GM12865 (cell line): ENCODE data around the gene HTR4.

Experiments
- DNase-seq: peaks from one replicate; pipeline ENCODE4 v3.0.0; 2010; ENCODE audit warnings: low read depth
- H3K4me3 ChIP-seq: 2 replicates; pipeline ENCODE4 v1.5.1; 2011; ENCODE audit warnings: mild to moderate bottlenecking, low read depth, low read length, control low read depth
- CTCF ChIP-seq: IDR thresholded peaks from 2 replicates; pipeline ENCODE4 v1.5.1; 2011; ENCODE audit warnings: low read length, control low read depth, low read depth, inconsistent platforms; ENCODE audit not compliant: insufficient read depth; ENCODE audit errors: missing control alignments

HTR4 gene

GRCh38 chr5:148690945-148691344 is 36.6 kb upstream of the HTR4 start:
- H3K4me3 ChIP-seq = no peak overlapping the region
- no peak for TF ChIP-seq CTCF
- no peak for DNase-seq

GRCh38 chr5:148688787-148689186 is 34.5 kb upstream of the HTR4 start:
- DNase-seq = no peak
- no peak overlapping the region for H3K4me3 ChIP-seq
- no peak for TF ChIP-seq CTCF

- H3K4me3 ChIP-seq = no peak overlapping the region
- DNase-seq = no peak
- no peak for TF ChIP-seq CTCF
Measured at GRCh38 chr5:148687871-148688270, 33.5 kb upstream of the HTR4 start.

GRCh38 chr5:148687427-148687826 is 33.1 kb upstream of the HTR4 start:
- peak; percentile 53 for TF ChIP-seq CTCF
- H3K4me3 ChIP-seq = no peak overlapping the region
- peak; percentile 66 for DNase-seq

GRCh38 chr5:148686660-148687059 is 32.3 kb upstream of the HTR4 start:
- DNase-seq = no peak
- H3K4me3 ChIP-seq = no peak overlapping the region
- no peak for TF ChIP-seq CTCF

GRCh38 chr5:148685520-148686134 is 31.3 kb upstream of the HTR4 start:
- no peak overlapping the region for H3K4me3 ChIP-seq
- TF ChIP-seq CTCF = no peak
- DNase-seq = no peak

GRCh38 chr5:148684528-148684927 is 30.2 kb upstream of the HTR4 start:
- no peak overlapping the region for H3K4me3 ChIP-seq
- no peak for TF ChIP-seq CTCF
- no peak for DNase-seq
